K562 (cell line): ENCODE data around the gene TSEN54.

Source experiments
- KLF16 ChIP-seq: IDR thresholded peaks from 2 replicates; pipeline ENCODE4 v1.6.1; 2016; ENCODE audit warnings: antibody characterized with exemption
- NFE2L1 ChIP-seq: fragments of 450-650 bp; IDR thresholded peaks from 2 replicates; pipeline ENCODE4 v1.6.1; 2016; ENCODE audit warnings: missing genetic modification characterization, low read depth, mild to moderate bottlenecking, missing compliant biosample characterization, moderate library complexity, borderline replicate concordance
- NFYB ChIP-seq: IDR thresholded peaks from 2 replicates; pipeline ENCODE4 v1.6.1; 2011; ENCODE audit warnings: mild to moderate bottlenecking, moderate library complexity; ENCODE audit not compliant: insufficient read length; ENCODE audit errors: extremely low read depth
- SIN3A ChIP-seq, 2 experiments: fragments of 150-350 bp in 1 of 2; IDR thresholded peaks; 2 replicates each; pipeline ENCODE4 v1.6.1; 2011 to 2016; ENCODE audit warnings: borderline replicate concordance in 2 of 2, low read depth in 2 of 2, low read length in 2 of 2, mild to moderate bottlenecking in 2 of 2, moderate library complexity in 2 of 2; ENCODE audit not compliant: control insufficient read depth in 1 of 2
- ZNF140 ChIP-seq: fragments of 250-450 bp; sonication (Bioruptor Pico); IDR thresholded peaks from 2 replicates; pipeline ENCODE4 v1.8.0; 2021; ENCODE audit warnings: moderate library complexity, mild to moderate bottlenecking, inconsistent platforms
- TF ChIP-seq, protein P1 (sequence below): sonication (generic); formaldehyde crosslinking; IDR thresholded peaks from 2 replicates; pipeline ENCODE4 v1.5.0; 2020; ENCODE audit warnings: missing genetic modification reagents
- TF ChIP-seq, protein P2 (sequence below), 3 experiments: IDR thresholded peaks in 2 of 3; conservative IDR thresholded peaks in 1 of 3; 2 replicates each; pipeline ENCODE4 v1.5.1; 2011 to 2012; ENCODE audit warnings: low read length in 3 of 3, mild to moderate bottlenecking in 3 of 3, control low read depth in 2 of 3, improper control_type of control experiment in 1 of 3, inconsistent platforms in 1 of 3, low read depth in 1 of 3, mixed read lengths in 1 of 3, moderate library complexity in 1 of 3; ENCODE audit not compliant: insufficient read depth in 2 of 3
- TF ChIP-seq, protein P3 (sequence below), 2 experiments: fragments of 450-650 bp; formaldehyde crosslinking in 1 of 2; IDR thresholded peaks; 2 replicates each; pipeline versions ENCODE4 v1.4.0 to v1.6.1; 2014 to 2020; ENCODE audit warnings: mild to moderate bottlenecking in 2 of 2, borderline replicate concordance in 1 of 2, low read depth in 1 of 2
- TF ChIP-seq, protein P4 (sequence below): fragments of 450-650 bp; formaldehyde crosslinking; IDR thresholded peaks from 2 replicates; pipeline ENCODE4 v1.4.0; 2022; ENCODE audit warnings: missing genetic modification characterization

DNA sequence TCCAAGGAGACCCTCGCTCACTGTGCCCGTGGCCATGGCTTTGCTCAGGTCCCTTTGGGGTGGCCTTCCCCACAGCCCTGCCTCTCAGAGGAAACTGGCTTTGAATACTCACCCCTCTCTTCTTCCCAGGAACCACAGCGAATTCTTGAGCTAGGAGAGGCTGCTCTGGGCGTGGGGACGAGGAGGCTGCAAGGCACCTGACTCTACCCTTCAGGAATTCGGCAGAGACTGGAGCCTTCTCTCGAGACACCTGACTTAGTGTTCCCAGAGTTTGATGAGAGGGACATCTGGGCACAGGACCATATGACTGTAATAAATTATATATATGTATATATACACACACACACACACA lies 15.4 kb downstream of the TSEN54 start:
- TF ChIP-seq, protein P1, sequence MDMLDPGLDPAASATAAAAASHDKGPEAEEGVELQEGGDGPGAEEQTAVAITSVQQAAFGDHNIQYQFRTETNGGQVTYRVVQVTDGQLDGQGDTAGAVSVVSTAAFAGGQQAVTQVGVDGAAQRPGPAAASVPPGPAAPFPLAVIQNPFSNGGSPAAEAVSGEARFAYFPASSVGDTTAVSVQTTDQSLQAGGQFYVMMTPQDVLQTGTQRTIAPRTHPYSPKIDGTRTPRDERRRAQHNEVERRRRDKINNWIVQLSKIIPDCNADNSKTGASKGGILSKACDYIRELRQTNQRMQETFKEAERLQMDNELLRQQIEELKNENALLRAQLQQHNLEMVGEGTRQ (CRISPR knock-in tag) = no peak
- TF ChIP-seq NFYB (no peak), ZNF140 (CRISPR knock-in tag) (no peak), SIN3A (IDR thresholded peaks at IDR 0.05; ENCODE audit: borderline replicate concordance in 2 of 2, control insufficient read depth in 1 of 2, low read depth in 2 of 2, low read length in 2 of 2) (no peak), NFE2L1 (no peak), KLF16 (no peak)
- TF ChIP-seq, protein P2, sequence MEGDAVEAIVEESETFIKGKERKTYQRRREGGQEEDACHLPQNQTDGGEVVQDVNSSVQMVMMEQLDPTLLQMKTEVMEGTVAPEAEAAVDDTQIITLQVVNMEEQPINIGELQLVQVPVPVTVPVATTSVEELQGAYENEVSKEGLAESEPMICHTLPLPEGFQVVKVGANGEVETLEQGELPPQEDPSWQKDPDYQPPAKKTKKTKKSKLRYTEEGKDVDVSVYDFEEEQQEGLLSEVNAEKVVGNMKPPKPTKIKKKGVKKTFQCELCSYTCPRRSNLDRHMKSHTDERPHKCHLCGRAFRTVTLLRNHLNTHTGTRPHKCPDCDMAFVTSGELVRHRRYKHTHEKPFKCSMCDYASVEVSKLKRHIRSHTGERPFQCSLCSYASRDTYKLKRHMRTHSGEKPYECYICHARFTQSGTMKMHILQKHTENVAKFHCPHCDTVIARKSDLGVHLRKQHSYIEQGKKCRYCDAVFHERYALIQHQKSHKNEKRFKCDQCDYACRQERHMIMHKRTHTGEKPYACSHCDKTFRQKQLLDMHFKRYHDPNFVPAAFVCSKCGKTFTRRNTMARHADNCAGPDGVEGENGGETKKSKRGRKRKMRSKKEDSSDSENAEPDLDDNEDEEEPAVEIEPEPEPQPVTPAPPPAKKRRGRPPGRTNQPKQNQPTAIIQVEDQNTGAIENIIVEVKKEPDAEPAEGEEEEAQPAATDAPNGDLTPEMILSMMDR (IDR thresholded peaks at IDR 0.05 in 2 of 3, conservative IDR thresholded peaks at IDR 0.05 in 1 of 3; ENCODE audit: insufficient read depth in 2 of 3, low read depth in 1 of 3, low read length in 3 of 3) = no peak
- TF ChIP-seq, protein P3, sequence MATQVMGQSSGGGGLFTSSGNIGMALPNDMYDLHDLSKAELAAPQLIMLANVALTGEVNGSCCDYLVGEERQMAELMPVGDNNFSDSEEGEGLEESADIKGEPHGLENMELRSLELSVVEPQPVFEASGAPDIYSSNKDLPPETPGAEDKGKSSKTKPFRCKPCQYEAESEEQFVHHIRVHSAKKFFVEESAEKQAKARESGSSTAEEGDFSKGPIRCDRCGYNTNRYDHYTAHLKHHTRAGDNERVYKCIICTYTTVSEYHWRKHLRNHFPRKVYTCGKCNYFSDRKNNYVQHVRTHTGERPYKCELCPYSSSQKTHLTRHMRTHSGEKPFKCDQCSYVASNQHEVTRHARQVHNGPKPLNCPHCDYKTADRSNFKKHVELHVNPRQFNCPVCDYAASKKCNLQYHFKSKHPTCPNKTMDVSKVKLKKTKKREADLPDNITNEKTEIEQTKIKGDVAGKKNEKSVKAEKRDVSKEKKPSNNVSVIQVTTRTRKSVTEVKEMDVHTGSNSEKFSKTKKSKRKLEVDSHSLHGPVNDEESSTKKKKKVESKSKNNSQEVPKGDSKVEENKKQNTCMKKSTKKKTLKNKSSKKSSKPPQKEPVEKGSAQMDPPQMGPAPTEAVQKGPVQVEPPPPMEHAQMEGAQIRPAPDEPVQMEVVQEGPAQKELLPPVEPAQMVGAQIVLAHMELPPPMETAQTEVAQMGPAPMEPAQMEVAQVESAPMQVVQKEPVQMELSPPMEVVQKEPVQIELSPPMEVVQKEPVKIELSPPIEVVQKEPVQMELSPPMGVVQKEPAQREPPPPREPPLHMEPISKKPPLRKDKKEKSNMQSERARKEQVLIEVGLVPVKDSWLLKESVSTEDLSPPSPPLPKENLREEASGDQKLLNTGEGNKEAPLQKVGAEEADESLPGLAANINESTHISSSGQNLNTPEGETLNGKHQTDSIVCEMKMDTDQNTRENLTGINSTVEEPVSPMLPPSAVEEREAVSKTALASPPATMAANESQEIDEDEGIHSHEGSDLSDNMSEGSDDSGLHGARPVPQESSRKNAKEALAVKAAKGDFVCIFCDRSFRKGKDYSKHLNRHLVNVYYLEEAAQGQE (IDR thresholded peaks at IDR 0.05; ENCODE audit: borderline replicate concordance) = no peak
- TF ChIP-seq, protein P3 (CRISPR knock-in tag; IDR thresholded peaks at IDR 0.05; ENCODE audit: low read depth) = no peak
- TF ChIP-seq, protein P4, sequence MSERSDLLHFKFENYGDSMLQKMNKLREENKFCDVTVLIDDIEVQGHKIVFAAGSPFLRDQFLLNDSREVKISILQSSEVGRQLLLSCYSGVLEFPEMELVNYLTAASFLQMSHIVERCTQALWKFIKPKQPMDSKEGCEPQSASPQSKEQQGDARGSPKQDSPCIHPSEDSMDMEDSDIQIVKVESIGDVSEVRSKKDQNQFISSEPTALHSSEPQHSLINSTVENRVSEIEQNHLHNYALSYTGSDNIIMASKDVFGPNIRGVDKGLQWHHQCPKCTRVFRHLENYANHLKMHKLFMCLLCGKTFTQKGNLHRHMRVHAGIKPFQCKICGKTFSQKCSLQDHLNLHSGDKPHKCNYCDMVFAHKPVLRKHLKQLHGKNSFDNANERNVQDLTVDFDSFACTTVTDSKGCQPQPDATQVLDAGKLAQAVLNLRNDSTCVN (CRISPR knock-in tag) = no peak
